HUES48 (cell line): Measurements from ENCODE around the gene ADORA2A.

Source experiments
- H3K27ac ChIP-seq: one replicate; pipeline ENCODE4 v1.7.0; 2013; ENCODE audit warnings: low read depth, low read length, inconsistent platforms
- H3K27me3 ChIP-seq: 2 replicates; pipeline ENCODE4 v1.6.1; 2013; ENCODE audit warnings: mild to moderate bottlenecking, low read length; ENCODE audit not compliant: control insufficient read depth, insufficient read depth
- H3K36me3 ChIP-seq: 2 replicates; pipeline ENCODE4 v1.6.1; 2013; ENCODE audit warnings: low read length; ENCODE audit not compliant: control insufficient read depth, insufficient read depth
- H3K4me1 ChIP-seq: 2 replicates; pipeline ENCODE4 v1.6.1; 2013; ENCODE audit warnings: mild to moderate bottlenecking, low read length; ENCODE audit not compliant: control insufficient read depth, insufficient read depth
- H3K4me3 ChIP-seq: 2 replicates; pipeline ENCODE4 v1.5.1; 2013; ENCODE audit warnings: mild to moderate bottlenecking, low read depth, low read length
- H3K9ac ChIP-seq: 2 replicates; pipeline ENCODE4 v1.6.1; 2013; ENCODE audit warnings: mild to moderate bottlenecking, low read depth, low read length, moderate library complexity
- H3K9me3 ChIP-seq: 2 replicates; pipeline ENCODE4 v1.6.1; 2013; ENCODE audit warnings: low read length; ENCODE audit not compliant: control insufficient read depth, insufficient read depth

ADORA2A gene

DNA sequence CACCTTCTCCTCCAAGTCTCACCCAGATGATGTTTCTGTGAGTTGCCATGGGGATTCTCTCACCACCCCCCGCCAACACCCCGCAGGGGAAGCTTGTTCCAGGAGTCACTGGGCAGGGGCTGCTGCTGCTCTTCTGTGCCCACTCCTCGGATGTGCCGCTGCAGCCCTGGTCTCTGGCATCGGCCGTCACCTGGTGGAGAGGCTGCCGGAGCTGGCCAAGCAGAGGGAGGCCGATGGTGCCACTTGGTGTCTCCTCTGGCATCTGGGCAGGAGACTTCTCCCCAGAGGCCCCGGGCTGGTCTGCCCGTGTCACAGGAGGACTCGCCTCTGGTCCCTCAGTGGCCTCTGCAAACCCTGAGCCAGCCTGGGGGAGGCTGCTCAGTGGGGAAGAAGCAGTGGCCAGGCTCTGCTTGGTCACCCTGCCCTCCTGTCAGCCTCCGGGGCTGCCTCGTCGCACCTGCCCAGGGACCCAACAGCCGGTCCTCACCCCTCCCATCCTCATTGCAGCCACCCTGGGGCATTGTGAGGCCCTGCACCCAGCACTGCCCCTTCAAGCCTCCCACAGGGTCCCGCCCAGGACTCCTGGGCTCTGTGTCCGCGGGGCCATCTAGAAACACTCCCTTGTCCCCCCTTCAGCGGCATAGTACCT is 424 bp upstream of the ADORA2A start:
- H3K9me3 ChIP-seq = no peaks in the 10 kb centered on the region
- H3K36me3 ChIP-seq = no peaks in the 10 kb centered on the region
- no peak overlapping the region for H3K27ac ChIP-seq
- H3K4me1 ChIP-seq = peaks cover 8% of the 10 kb centered on the region
- no peak overlapping the region for H3K9ac ChIP-seq
- peaks cover 21% of the 10 kb centered on the region for H3K27me3 ChIP-seq
- no peak overlapping the region for H3K4me3 ChIP-seq

DNA sequence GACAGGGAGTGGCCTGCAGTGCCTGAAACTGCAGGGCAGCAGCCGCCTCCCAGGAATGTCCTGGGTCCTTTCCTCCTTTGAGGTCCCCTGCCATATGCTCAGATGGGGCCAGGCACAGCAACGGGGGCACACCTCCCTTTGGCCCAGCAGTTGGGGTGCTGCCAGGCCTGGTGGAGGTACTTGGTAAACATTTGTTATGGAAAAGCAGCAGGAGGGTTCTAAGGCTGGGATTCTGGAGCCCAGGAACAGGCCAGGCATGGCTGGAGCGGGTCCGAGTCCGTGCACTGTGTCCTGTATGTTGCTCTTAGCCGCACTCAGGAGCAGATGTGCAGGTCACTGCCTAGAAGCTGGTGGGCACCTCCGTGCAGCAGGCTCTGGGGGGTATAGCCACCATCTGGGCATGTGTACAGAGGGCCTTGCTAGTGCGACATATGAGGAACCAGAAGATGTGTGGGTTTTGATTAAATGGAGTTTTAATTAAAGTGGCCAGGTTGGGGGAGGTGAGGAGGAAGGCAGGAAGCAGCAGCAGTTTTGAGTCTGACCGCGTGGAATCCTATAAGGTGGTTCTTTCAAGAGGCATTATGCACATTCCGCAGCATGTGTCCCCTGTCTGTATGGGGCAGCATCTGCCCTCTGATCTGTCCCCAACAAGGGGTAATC is 1.5 kb downstream of the ADORA2A start:
- H3K4me1 ChIP-seq = peaks cover 8% of the 10 kb centered on the region
- H3K27ac ChIP-seq = no peak overlapping the region
- no peaks in the 10 kb centered on the region for H3K36me3 ChIP-seq
- H3K4me3 ChIP-seq = no peak overlapping the region
- H3K9me3 ChIP-seq = no peaks in the 10 kb centered on the region
- H3K27me3 ChIP-seq = peaks cover 21% of the 10 kb centered on the region
- no peak overlapping the region for H3K9ac ChIP-seq

GRCh38 chr22:24429411-24430365 is 2.3 kb downstream of the ADORA2A start:
- Histone ChIP-seq H3K9ac (no peak overlapping the region), H3K4me1 (peaks cover 8% of the 10 kb centered on the region), H3K27ac (no peak overlapping the region)

DNA sequence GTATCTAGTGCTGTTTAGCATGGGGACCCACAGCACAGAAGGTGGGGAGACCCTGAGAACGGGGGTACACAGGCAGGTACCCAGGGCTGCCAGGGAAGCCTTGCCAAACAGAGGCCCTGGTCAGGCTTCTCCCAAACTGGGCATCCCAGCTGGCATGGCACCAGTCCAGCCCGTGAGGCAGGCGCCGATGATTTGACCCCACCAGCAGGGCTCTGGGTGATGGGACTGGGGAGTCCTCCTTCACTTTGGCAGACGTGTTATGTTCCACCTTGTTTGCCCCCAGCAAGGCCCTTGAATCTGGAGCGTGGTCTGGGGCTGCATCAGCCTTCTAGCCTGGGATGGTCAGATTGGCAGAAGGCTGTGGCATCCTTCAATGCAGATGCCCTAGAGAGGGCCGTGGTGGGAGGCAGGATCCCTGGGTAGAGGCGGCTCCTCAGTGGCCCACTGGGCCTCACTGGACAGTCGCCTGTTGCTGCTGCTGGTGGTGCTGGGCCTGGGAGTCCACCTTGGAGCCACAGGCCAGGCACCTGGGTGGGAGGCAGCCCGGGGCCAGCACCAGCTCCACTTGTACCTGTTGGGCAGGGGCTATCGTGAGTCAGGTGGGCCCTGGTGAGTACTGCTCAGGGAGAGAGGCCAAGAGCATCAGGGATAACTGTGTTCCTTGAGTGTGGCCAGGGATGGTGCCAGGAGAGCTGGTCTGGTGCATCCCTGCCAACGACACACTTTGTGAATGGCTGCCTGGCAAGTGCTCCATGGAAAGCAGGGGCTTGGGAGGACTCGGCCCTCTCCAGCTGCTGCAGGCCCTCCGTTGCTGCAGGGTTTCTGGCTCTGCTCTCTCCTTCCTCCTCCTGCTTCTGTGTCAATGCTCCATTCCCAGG is 3.3 kb downstream of the ADORA2A start:
- H3K9ac ChIP-seq = no peak overlapping the region
- peaks cover 5% of the 10 kb centered on the region for H3K27me3 ChIP-seq
- H3K4me3 ChIP-seq = no peak overlapping the region
- no peak overlapping the region for H3K27ac ChIP-seq
- H3K9me3 ChIP-seq = no peaks in the 10 kb centered on the region
- no peaks in the 10 kb centered on the region for H3K36me3 ChIP-seq
- peaks cover 8% of the 10 kb centered on the region; the same call in 1 of the 2 replicates for H3K4me1 ChIP-seq

More at GRCh38 chr22:24429411-24430365, 2.3 kb downstream of the ADORA2A start:
- Histone ChIP-seq H3K27me3 (peaks cover 14% of the 10 kb centered on the region), H3K9me3 (no peaks in the 10 kb centered on the region), H3K36me3 (no peaks in the 10 kb centered on the region), H3K4me3 (no peak overlapping the region)

- Histone ChIP-seq H3K9ac (no peak overlapping the region), H3K4me3 (no peak overlapping the region), H3K27ac (no peak overlapping the region), H3K9me3 (no peaks in the 10 kb centered on the region), H3K36me3 (no peaks in the 10 kb centered on the region), H3K27me3 (no peaks in the 10 kb centered on the region), H3K4me1 (peaks cover 8% of the 10 kb centered on the region; the same call in 1 of the 2 replicates)
These were observed 4.1 kb downstream of the ADORA2A start for GRCh38 chr22:24431309-24432034.

DNA sequence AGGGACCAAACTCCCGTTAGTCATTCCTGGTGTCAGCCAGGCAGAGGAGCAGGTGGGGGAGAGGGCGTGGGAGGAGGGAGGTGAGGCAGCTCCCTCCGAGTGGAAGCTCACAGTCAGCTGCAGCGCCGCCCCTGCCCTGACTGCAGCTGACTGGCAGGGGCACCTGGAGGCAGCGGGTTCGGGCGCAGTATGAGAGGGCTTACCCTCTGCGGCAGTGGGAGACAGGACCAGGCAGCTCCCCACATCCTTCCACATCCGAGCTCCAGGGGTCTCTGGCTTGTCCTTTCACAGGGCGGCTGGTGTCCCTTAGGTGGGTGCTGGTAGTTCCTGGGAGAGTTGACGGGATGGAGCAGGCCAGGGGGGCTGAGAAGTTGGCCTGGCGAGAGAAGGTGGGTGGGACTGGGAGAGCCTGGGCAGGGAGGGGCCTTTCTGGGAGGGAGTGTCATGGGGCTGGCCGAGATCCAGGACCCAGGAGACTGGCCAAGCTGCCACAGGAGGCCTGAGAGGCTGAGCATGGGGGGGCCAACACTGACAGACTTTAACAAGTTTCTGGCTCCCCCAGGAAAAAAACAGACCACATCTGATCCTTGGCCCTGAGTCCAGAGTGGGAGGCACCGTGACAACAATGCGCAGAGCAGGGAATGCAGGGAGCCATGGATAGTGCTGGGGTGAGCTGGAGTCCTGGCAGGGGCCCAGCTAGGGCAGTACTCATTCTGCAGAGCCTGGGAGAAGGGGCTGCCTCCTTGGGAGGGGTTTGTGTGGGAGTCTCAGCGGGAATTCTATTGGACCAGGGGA is 4.9 kb downstream of the ADORA2A start:
- Histone ChIP-seq H3K4me1 (peaks cover 8% of the 10 kb centered on the region; the same call in 1 of the 2 replicates), H3K27ac (no peak overlapping the region), H3K9ac (no peak overlapping the region), H3K4me3 (no peak overlapping the region), H3K9me3 (no peaks in the 10 kb centered on the region), H3K27me3 (no peaks in the 10 kb centered on the region), H3K36me3 (no peaks in the 10 kb centered on the region)

- no peak overlapping the region for H3K27ac ChIP-seq
- H3K27me3 ChIP-seq = no peaks in the 10 kb centered on the region
- H3K4me3 ChIP-seq = no peak overlapping the region
- no peak overlapping the region for H3K9ac ChIP-seq
- no peaks in the 10 kb centered on the region for H3K36me3 ChIP-seq
- peaks cover 8% of the 10 kb centered on the region; the same call in 1 of the 2 replicates for H3K4me1 ChIP-seq
- H3K9me3 ChIP-seq = no peaks in the 10 kb centered on the region
These were observed 5.8 kb downstream of the ADORA2A start for GRCh38 chr22:24433001-24433827.

- H3K27ac ChIP-seq = no peak overlapping the region
- no peak overlapping the region for H3K4me3 ChIP-seq
- H3K4me1 ChIP-seq = peaks cover 5% of the 10 kb centered on the region; the same call in 1 of the 2 replicates
These were observed 6.5 kb downstream of the ADORA2A start for GRCh38 chr22:24433828-24434470.

More at GRCh38 chr22:24433828-24434470, 6.5 kb downstream of the ADORA2A start:
- H3K9ac ChIP-seq = no peak overlapping the region
- H3K9me3 ChIP-seq = no peaks in the 10 kb centered on the region
- H3K36me3 ChIP-seq = no peaks in the 10 kb centered on the region
- H3K27me3 ChIP-seq = no peaks in the 10 kb centered on the region
